Effector CD4-positive, alpha-beta T cell (primary cell): ENCODE measurements around the gene RFX8.

Source experiments
- DNase-seq: peaks from one replicate; pipeline ENCODE4 v3.0.0-alpha.2; 2020

RFX8 gene

DNA sequence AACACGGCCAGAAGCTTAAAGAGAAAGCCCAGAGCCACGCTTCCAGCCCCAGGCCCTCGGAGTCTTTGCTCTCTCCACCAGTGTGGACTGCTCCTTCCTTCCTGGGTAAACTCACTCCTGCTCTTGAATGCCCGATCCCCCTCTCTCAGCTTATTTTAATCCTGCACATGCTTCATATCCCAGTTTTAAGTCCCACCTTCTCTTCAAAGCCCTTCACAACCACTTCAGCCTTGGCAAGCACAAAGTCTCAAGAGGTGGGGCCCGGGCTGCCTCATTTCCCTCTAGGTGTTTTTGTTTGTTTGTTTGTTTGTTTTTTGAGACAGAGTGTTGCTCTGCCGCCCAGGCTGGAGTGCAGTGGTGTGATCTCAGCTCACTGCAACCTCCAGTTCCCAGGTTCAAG, 66.0 kb downstream of the RFX8 start:
- DNase-seq, result no peak

DNA sequence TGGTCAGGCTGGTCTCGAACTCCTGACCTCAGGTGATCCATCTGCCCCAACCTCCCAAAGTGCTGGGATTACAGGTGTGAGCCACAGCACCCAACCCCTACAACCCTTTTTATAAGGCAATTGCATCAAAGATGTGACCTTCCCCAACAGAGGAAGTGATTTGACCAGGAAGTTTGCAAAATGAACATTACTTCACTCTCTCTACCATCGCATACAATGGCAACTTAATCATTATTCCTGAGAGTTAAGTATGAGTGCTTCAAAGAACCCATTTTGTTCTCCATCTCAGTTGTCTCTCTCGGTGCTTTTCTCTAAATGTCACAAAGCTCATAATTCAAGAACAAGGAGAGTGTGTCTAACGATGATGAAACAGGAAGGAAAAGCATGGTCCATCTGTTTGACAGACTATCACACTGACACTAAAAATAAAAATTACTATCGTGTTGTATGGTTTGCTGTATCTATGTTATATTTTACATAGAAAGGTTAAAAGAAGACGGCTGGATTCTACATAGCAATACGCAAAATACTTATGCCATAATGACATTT, 69.5 kb downstream of the RFX8 start:
- DNase-seq, result no peak

DNA sequence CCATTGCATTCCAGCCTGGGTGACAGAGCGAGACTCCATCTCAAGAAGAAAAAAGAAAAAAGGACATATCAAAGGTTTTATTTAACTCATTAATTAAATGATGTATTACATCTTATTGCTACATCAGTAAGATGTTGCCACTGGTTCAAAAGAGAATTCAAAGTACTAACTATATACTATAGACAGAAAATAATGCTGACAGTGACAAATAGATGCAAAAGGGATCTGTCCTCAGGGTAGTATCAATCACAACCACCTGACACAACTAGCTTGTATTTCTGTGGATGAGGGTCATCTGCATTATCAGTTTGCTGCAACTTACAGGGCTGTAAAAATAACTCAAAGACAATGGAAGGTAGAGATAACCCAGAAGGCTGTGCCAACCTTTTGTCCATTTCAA, 71.2 kb downstream of the RFX8 start:
- DNase-seq, result no peak

- no peak for DNase-seq
These were observed 72.3 kb downstream of the RFX8 start for GRCh38 chr2:101402630-101403029.

GRCh38 chr2:101401906-101402305, 73.0 kb downstream of the RFX8 start:
- no peak for DNase-seq

DNA sequence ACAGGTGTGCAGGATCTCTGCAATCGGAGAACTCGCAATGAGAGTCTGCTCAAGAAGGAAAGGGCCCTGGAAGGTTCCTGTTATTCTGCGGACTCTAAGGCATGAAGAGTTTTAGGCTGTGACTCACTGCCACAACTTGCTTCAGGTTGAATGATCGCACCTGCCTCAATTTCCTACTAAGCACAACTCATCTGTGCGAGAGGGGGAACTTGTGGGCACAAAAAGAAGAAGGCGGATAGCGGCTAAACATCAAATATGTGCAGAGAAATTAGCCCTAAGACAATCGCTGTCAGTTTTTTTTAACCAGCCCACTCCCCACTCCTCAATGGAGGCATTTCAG, 73.6 kb downstream of the RFX8 start:
- DNase-seq, result no peak

- DNase-seq, result no peak
These were observed 74.2 kb downstream of the RFX8 start for GRCh38 chr2:101400506-101401325.

GRCh38 chr2:101400048-101400447, 74.9 kb downstream of the RFX8 start:
- DNase-seq, result no peak

GRCh38 chr2:101399021-101399799, 75.7 kb downstream of the RFX8 start:
- DNase-seq, result no peak

- DNase-seq, result no peak
These were observed 76.6 kb downstream of the RFX8 start for GRCh38 chr2:101398116-101398821.

- no peak for DNase-seq
These were observed 78.6 kb downstream of the RFX8 start for GRCh38 chr2:101396316-101396717.

GRCh38 chr2:101395545-101396315, 79.2 kb downstream of the RFX8 start:
- DNase-seq, result no peak

- DNase-seq, result no peak
These were observed 86.7 kb downstream of the RFX8 start for GRCh38 chr2:101388232-101388631.

GRCh38 chr2:101387151-101387834, 87.6 kb downstream of the RFX8 start, which contains the start of gene CREG2:
Gene CREG2, minus strand, starts transcription at chr2:101387503. Its CDS starts 46 bp downstream, at chr2:101387457.
- DNase-seq, result peak; percentile 40

DNA sequence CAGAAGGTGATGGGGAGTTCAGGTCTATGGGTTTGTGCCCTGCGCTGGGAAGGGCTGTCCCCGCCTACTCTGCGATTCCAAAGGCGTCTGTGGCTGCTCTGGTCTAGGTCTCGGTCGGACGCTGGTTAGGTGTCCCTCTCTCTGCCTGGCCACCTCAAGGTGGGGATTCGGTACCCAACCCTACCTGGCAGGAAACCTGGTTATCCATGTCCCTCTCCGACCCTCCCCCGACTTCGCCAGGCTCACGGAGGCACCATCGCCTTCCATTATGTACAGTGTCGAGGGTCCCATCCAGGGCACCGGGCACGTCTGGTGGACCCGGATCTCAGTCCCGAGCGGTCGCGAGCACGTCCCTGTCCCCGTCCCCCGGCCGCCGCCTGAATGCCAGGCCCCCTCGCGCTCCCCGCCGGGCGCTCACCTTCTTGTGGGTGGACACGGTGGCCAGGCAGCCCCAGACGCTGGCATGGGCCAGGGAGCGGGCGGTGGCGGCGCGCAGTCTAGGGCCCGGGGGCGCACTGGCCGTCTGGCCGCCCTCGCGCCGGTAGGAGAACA, 88.2 kb downstream of the RFX8 start:
- no peak for DNase-seq

GRCh38 chr2:101383016-101383541, 91.8 kb downstream of the RFX8 start:
- DNase-seq, result no peak

DNA sequence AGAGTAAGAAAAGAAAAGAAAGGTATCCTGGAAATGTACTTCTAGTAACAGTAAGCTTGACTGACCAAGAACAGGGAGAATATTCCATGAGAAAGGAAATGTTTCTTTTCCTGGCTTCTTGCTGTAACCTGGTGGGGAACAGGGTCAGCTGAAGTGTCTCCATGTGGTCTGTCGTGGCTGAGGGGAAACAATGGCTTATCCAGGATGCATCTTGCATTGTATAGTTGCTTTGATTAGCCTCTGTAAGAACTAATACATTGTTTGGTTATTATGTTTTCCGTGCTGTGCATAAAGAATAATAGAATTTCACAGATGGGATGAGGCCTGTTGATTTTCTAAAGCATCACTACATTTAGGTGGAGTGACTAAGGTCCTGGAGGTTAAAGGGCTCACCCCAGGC, 92.5 kb downstream of the RFX8 start:
- no peak for DNase-seq

- DNase-seq, result no peak
These were observed 94.5 kb downstream of the RFX8 start for GRCh38 chr2:101380376-101380775.

GRCh38 chr2:101379091-101379490, 95.8 kb downstream of the RFX8 start:
- DNase-seq, result no peak

- DNase-seq, result no peak
These were observed 99.3 kb downstream of the RFX8 start for GRCh38 chr2:101375653-101376052.
